Measurements from ENCODE around the gene TBXAS1. TPM values are rescaled to one million over a fixed set of nuclear protein-coding genes. Genes with fewer than 3 reads are reported as not detected.
"Not testable (repeated sequence)": the region's sequence is repeated elsewhere in the genome, so short reads cannot be mapped to it uniquely, and the experiment has no call there.

TBXAS1 gene
- total RNA-seq, 1 donor from 2014 or later = 10.8 TPM

GRCh38 chr7:139827042-139827441 is 2.0 kb upstream of the TBXAS1 start:
- ATAC-seq = no peak

- ATAC-seq = no peak
These were observed 618 bp upstream of the TBXAS1 start for GRCh38 chr7:139828446-139828845.

GRCh38 chr7:139829775-139830117 is 682 bp downstream of the TBXAS1 start:
- no peak for ATAC-seq

- ATAC-seq = no peak
These were observed 1.2 kb downstream of the TBXAS1 start for GRCh38 chr7:139830292-139830691.

- ATAC-seq = no peak
These were observed 1.9 kb downstream of the TBXAS1 start for GRCh38 chr7:139830782-139831501.

GRCh38 chr7:139835848-139836247 is 6.8 kb downstream of the TBXAS1 start:
- ATAC-seq = not testable (repeated sequence)

GRCh38 chr7:139837291-139837690 is 8.2 kb downstream of the TBXAS1 start:
- ATAC-seq = not testable (repeated sequence)

GRCh38 chr7:139838276-139838675 is 9.2 kb downstream of the TBXAS1 start:
- ATAC-seq = no peak

GRCh38 chr7:139838876-139839275 is 9.8 kb downstream of the TBXAS1 start:
- ATAC-seq = no peak

- no peak for ATAC-seq
These were observed 11.7 kb downstream of the TBXAS1 start for GRCh38 chr7:139840776-139841175.

- no peak for ATAC-seq
These were observed 13.5 kb downstream of the TBXAS1 start for GRCh38 chr7:139842401-139843210.

GRCh38 chr7:139843211-139843537 is 14.1 kb downstream of the TBXAS1 start:
- not testable (repeated sequence) for ATAC-seq

GRCh38 chr7:139844779-139845442 is 15.8 kb downstream of the TBXAS1 start:
- ATAC-seq = peak; percentile 72

GRCh38 chr7:139845443-139845805 is 16.4 kb downstream of the TBXAS1 start:
- peak; percentile 91 for ATAC-seq

- no peak for ATAC-seq
These were observed 17.2 kb downstream of the TBXAS1 start for GRCh38 chr7:139846297-139846696.

GRCh38 chr7:139848274-139848673 is 19.2 kb downstream of the TBXAS1 start:
- no peak for ATAC-seq

- ATAC-seq = no peak
These were observed 21.8 kb downstream of the TBXAS1 start for GRCh38 chr7:139850906-139851305.

GRCh38 chr7:139851770-139852481 is 22.9 kb downstream of the TBXAS1 start:
- ATAC-seq = no peak

GRCh38 chr7:139852482-139852845 is 23.4 kb downstream of the TBXAS1 start:
- no peak for ATAC-seq

GRCh38 chr7:139853506-139854123 is 24.6 kb downstream of the TBXAS1 start:
- peak; percentile 70 for ATAC-seq

- peak; percentile 80 for ATAC-seq
These were observed 25.1 kb downstream of the TBXAS1 start for GRCh38 chr7:139854124-139854511.

GRCh38 chr7:139854803-139855497 is 25.9 kb downstream of the TBXAS1 start:
- no peak for ATAC-seq
